CD4-positive, CD25-positive, alpha-beta regulatory T cell (primary cell): ENCODE measurements around the gene KLF16. TPM values are rescaled to one million over a fixed set of nuclear protein-coding genes. Genes with fewer than 3 reads are reported as not detected.
"Not testable (repeated sequence)": the region's sequence is repeated elsewhere in the genome, so short reads cannot be mapped to it uniquely, and the experiment has no call there.

Experiments used
- ATAC-seq, 2 donors: fragments of 150-1000 bp; cut with Tn5 transposase; one replicate each; pipeline ENCODE4 v1.10.0; 2021; ENCODE audit warnings: low read depth in 2 of 2, moderate number of reproducible peaks in 2 of 2, moderate library complexity in 1 of 2
- DNase-seq, 3 donors: peaks; one replicate each; pipeline versions ENCODE4 v3.0.0 to v3.0.0-alpha.2; 2012 to 2022; ENCODE audit warnings: mixed read lengths in 1 of 3
- H3K27ac ChIP-seq: one replicate; pipeline ENCODE4 v1.7.0; 2013; ENCODE audit warnings: mild to moderate bottlenecking, low read length; ENCODE audit not compliant: insufficient read depth, poor library complexity, severe bottlenecking
- H3K27me3 ChIP-seq: one replicate; pipeline ENCODE4 v1.7.0; 2013; ENCODE audit warnings: low read length; ENCODE audit not compliant: control insufficient read depth, insufficient read depth
- H3K36me3 ChIP-seq: one replicate; pipeline ENCODE4 v1.7.0; 2013; ENCODE audit warnings: mild to moderate bottlenecking, low read length, moderate library complexity; ENCODE audit not compliant: control insufficient read depth, insufficient read depth
- H3K4me1 ChIP-seq: 2 replicates; pipeline ENCODE4 v1.7.0; 2013; ENCODE audit warnings: mild to moderate bottlenecking, low read length; ENCODE audit not compliant: insufficient read depth, control insufficient read depth, poor library complexity, severe bottlenecking
- H3K4me3 ChIP-seq: one replicate; pipeline ENCODE4 v1.7.0; 2013; ENCODE audit warnings: low read depth, mild to moderate bottlenecking, low read length, moderate library complexity
- H3K9me3 ChIP-seq, 2 experiments: 1 replicate in 1 of 2; 2 replicates in 1 of 2; pipeline ENCODE4 v1.7.0; 2013; ENCODE audit warnings: low read length in 2 of 2, mild to moderate bottlenecking in 1 of 2, moderate library complexity in 1 of 2; ENCODE audit not compliant: control insufficient read depth in 2 of 2
- H3K27ac Mint-ChIP-seq, 3 donors: one replicate each; pipeline ENCODE4 v1.8.0; 2020 to 2022; ENCODE audit warnings: mild to moderate bottlenecking in 3 of 3, mixed read lengths in 3 of 3, moderate library complexity in 2 of 3
- H3K27me3 Mint-ChIP-seq: one replicate; pipeline ENCODE4 v1.8.0; 2022; ENCODE audit warnings: mild to moderate bottlenecking, mixed read lengths
- H3K36me3 Mint-ChIP-seq: one replicate; pipeline ENCODE4 v1.8.0; 2020; ENCODE audit warnings: mixed read lengths
- H3K4me1 Mint-ChIP-seq, 4 donors: one replicate each; pipeline ENCODE4 v1.8.0; 2020 to 2022; ENCODE audit warnings: mixed read lengths in 4 of 4, mild to moderate bottlenecking in 1 of 4
- H3K4me3 Mint-ChIP-seq, 4 donors: one replicate each; pipeline ENCODE4 v1.8.0; 2020 to 2022; ENCODE audit warnings: mild to moderate bottlenecking in 4 of 4, mixed read lengths in 4 of 4, moderate library complexity in 3 of 4
- H3K9me3 Mint-ChIP-seq, 7 donors: one replicate each; pipeline ENCODE4 v1.8.0; 2020 to 2022; ENCODE audit warnings: mixed read lengths in 7 of 7, mild to moderate bottlenecking in 3 of 7, moderate library complexity in 2 of 7
- polyA plus RNA-seq, 4 donors: library from polyadenylated mRNA; unstranded; fragments of 300-500 nt; fragmentation: Illumina TruSeq; gene quantifications; one replicate each; pipeline ENCODE4 v1.2.3, GENCODE V29; 2021
- total RNA-seq: library from RNA; stranded (reverse); gene quantifications from one replicate; pipeline ENCODE4 v1.2.3, GENCODE V29; 2022

The KLF16 gene
- total and polyA plus RNA-seq, 5 donors from 2014 or later, result 0.28 to 40.6 (median 0.76) TPM

GRCh38 chr19:1884291-1884718 lies 20.9 kb upstream of the KLF16 start:
- H3K4me1 Mint-ChIP-seq, result peaks cover 0 to 44% (median 23%) of the 10 kb centered on the region in 4 donors
- peak overlapping the region; percentile 76 for H3K4me3 ChIP-seq
- peaks cover 15% of the 10 kb centered on the region for H3K36me3 Mint-ChIP-seq
- no peaks in the 10 kb centered on the region for H3K9me3 ChIP-seq
- H3K4me1 ChIP-seq, result peaks cover 44% of the 10 kb centered on the region
- H3K27me3 ChIP-seq, result no peaks in the 10 kb centered on the region
- peak overlapping the region; percentile 98 to 100 (median 99) for H3K27ac Mint-ChIP-seq
- DNase-seq (no peak), ATAC-seq (no peak)
- H3K27ac ChIP-seq, result peak overlapping the region; percentile 90
- no peaks in the 10 kb centered on the region for H3K9me3 Mint-ChIP-seq
- peaks cover 2% of the 10 kb centered on the region for H3K36me3 ChIP-seq
- H3K27me3 Mint-ChIP-seq, result peaks cover 4% of the 10 kb centered on the region
- peak overlapping the region; percentile 96 to 100 (median 100) for H3K4me3 Mint-ChIP-seq

GRCh38 chr19:1883784-1884183 lies 20.4 kb upstream of the KLF16 start:
- H3K27me3 ChIP-seq, result no peaks in the 10 kb centered on the region
- H3K4me3 Mint-ChIP-seq, result peak overlapping the region; percentile 96 to 100 (median 100)
- H3K4me1 ChIP-seq, result peaks cover 44% of the 10 kb centered on the region
- peaks cover 0 to 44% (median 23%) of the 10 kb centered on the region in 4 donors for H3K4me1 Mint-ChIP-seq
- peaks cover 15% of the 10 kb centered on the region for H3K36me3 Mint-ChIP-seq
- H3K9me3 Mint-ChIP-seq, result no peaks in the 10 kb centered on the region
- peak overlapping the region; percentile 76 for H3K4me3 ChIP-seq
- peak overlapping the region; percentile 90 for H3K27ac ChIP-seq
- peaks cover 4% of the 10 kb centered on the region for H3K27me3 Mint-ChIP-seq
- ATAC-seq, result no peak
- DNase-seq, result no peak
- H3K9me3 ChIP-seq, result no peaks in the 10 kb centered on the region
- H3K36me3 ChIP-seq, result peaks cover 2% of the 10 kb centered on the region
- H3K27ac Mint-ChIP-seq, result peak overlapping the region; percentile 98 to 100 (median 99)

GRCh38 chr19:1882786-1883692 lies 19.7 kb upstream of the KLF16 start:
- peaks cover 0 to 44% (median 23%) of the 10 kb centered on the region in 4 donors for H3K4me1 Mint-ChIP-seq
- peaks cover 15% of the 10 kb centered on the region for H3K36me3 Mint-ChIP-seq
- DNase-seq, result no peak
- Histone ChIP-seq H3K36me3 (peaks cover 2% of the 10 kb centered on the region), H3K4me3 (peak overlapping the region; percentile 76), H3K27ac (peak overlapping the region; percentile 90), H3K4me1 (peaks cover 44% of the 10 kb centered on the region), H3K27me3 (no peaks in the 10 kb centered on the region), H3K9me3 (no peaks in the 10 kb centered on the region)
- peaks cover 4% of the 10 kb centered on the region for H3K27me3 Mint-ChIP-seq
- H3K4me3 Mint-ChIP-seq, result peak overlapping the region; percentile 96 to 100 (median 100)
- no peak for ATAC-seq
- peak overlapping the region; percentile 98 to 100 (median 99) for H3K27ac Mint-ChIP-seq
- H3K9me3 Mint-ChIP-seq, result no peaks in the 10 kb centered on the region

GRCh38 chr19:1882089-1882785 lies 18.9 kb upstream of the KLF16 start:
- Mint-ChIP-seq H3K4me1 (peaks cover 0 to 44% (median 22%) of the 10 kb centered on the region in 4 donors), H3K27ac (peak overlapping the region; percentile 98 to 100 (median 99)), H3K9me3 (no peaks in the 10 kb centered on the region), H3K36me3 (peaks cover 15% of the 10 kb centered on the region), H3K27me3 (peaks cover 4% of the 10 kb centered on the region), H3K4me3 (peak overlapping the region; percentile 96 to 100 (median 100))
- H3K4me3 ChIP-seq, result peak overlapping the region; percentile 76
- H3K4me1 ChIP-seq, result peaks cover 44% of the 10 kb centered on the region
- DNase-seq (peak; percentile 62 to 90 (median 85)), ATAC-seq (peak; percentile 57 to 66)
- H3K27ac ChIP-seq, result peak overlapping the region; percentile 90
- no peaks in the 10 kb centered on the region for H3K27me3 ChIP-seq
- H3K9me3 ChIP-seq, result no peaks in the 10 kb centered on the region
- peaks cover 2% of the 10 kb centered on the region for H3K36me3 ChIP-seq

GRCh38 chr19:1881393-1882088 lies 18.2 kb upstream of the KLF16 start:
- H3K27ac ChIP-seq, result peak overlapping the region; percentile 90
- H3K4me3 Mint-ChIP-seq, result peak overlapping the region; percentile 96 to 100 (median 100)
- H3K36me3 ChIP-seq, H3K27me3 ChIP-seq, H3K9me3 ChIP-seq, ATAC-seq, DNase-seq, H3K27me3 Mint-ChIP-seq, H3K9me3 Mint-ChIP-seq, H3K4me3 ChIP-seq: not testable (repeated sequence)
- H3K4me1 ChIP-seq, result peaks cover 47% of the 10 kb centered on the region
- H3K36me3 Mint-ChIP-seq, result peaks cover 15% of the 10 kb centered on the region
- peaks cover 0 to 46% (median 22%) of the 10 kb centered on the region in 4 donors for H3K4me1 Mint-ChIP-seq
- peak overlapping the region; percentile 98 to 100 (median 99) for H3K27ac Mint-ChIP-seq

GRCh38 chr19:1880611-1881392 lies 17.4 kb upstream of the KLF16 start:
- peaks cover 15% of the 10 kb centered on the region for H3K36me3 Mint-ChIP-seq
- no peak for DNase-seq
- no peaks in the 10 kb centered on the region for H3K9me3 ChIP-seq
- peaks cover 4% of the 10 kb centered on the region for H3K27me3 Mint-ChIP-seq
- peaks cover 0 to 50% (median 23%) of the 10 kb centered on the region in 4 donors for H3K4me1 Mint-ChIP-seq
- peak overlapping the region in 2 of 4 donors; percentile 54 to 61 for H3K4me3 Mint-ChIP-seq
- peaks cover 2% of the 10 kb centered on the region for H3K36me3 ChIP-seq
- no peak overlapping the region for H3K4me3 ChIP-seq
- H3K4me1 ChIP-seq, result peaks cover 52% of the 10 kb centered on the region
- no peaks in the 10 kb centered on the region for H3K27me3 ChIP-seq
- ATAC-seq, result no peak
- peak overlapping the region; percentile 18 for H3K27ac ChIP-seq
- H3K9me3 Mint-ChIP-seq, result no peaks in the 10 kb centered on the region
- H3K27ac Mint-ChIP-seq, result peak overlapping the region in 1 of 3 donors; percentile 25
